HG02642 (cell line): ENCODE measurements around the gene CD44.

Experiments
- ATAC-seq: cut with Tn5 transposase; IDR thresholded peaks from one replicate; pipeline ENCODE4 v1.9.1; 2021; ENCODE audit warnings: mild to moderate bottlenecking; ENCODE audit not compliant: unreplicated experiment, poor library complexity

CD44 gene

DNA sequence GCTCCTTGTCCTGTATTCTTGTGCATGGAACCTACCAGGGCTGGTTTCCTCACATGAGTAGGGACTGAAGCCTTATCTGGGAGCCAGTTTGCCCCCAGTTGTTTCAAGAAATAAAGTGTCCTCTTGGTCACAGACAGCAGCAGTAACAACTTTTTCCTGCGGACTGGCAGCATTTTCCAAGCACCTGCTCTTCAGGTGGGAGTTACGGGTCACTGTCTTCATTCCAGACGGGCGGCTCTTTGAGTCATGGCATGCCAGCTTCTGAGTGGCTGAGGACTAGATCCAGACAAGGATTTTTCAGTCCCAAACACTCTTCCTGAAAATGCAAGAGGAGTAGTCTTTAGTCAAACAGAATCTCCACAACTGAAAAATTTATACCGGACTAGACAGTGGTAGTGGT lies 2.7 kb upstream of the CD44 start:
- no peak for ATAC-seq

DNA sequence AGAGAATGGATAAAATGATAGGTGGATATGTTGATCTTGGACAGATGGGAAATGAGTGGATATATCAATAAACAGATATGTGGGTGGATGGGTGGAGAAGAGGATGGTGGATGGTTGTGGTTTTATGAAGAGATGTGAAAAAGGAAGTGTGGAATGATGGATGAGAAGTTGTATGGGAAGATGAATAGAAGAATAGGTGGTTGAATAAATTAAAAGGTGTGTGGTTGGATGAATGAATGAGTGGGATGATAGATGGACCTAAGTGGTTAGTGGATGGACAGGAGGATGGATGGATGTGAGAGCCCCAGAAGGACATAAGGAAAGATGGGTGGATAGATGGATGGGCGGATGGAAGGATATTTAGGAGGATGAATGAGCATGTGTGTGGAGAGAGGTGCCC lies 913 bp upstream of the CD44 start:
- no peak for ATAC-seq

DNA sequence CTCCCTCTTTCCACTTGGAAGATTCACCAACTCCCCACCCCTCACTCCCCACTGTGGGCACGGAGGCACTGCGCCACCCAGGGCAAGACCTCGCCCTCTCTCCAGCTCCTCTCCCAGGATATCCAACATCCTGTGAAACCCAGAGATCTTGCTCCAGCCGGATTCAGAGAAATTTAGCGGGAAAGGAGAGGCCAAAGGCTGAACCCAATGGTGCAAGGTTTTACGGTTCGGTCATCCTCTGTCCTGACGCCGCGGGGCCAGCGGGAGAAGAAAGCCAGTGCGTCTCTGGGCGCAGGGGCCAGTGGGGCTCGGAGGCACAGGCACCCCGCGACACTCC lies 397 bp upstream of the CD44 start:
- ATAC-seq: no peak

DNA sequence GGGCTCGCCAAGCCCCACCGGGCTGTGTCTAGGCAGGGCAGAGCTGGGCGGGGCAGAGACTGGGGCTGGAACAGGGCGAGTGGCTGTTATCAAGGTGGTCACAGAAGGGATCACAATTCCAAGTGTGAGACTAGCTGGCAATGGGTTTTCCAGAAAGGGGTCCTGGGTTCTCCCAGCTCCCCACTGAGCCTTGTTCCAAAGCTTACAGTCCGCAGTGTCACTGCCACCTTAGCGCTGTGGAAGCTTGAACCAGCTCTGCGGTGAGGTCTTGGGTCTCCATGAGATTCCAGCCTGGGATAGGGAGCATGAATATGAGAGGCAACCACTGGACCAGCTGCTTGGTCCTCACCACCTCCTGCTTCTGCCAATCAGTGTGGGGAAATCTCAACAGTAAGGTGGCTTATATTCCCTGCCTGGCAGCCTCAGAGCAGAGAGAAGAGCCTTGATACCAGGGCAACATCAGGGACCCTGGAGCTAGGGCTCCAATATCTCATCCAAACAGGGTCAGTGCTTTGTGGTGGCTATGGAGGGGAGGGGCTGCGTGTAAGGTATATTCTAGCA lies 831 bp downstream of the CD44 start:
- no peak for ATAC-seq

DNA sequence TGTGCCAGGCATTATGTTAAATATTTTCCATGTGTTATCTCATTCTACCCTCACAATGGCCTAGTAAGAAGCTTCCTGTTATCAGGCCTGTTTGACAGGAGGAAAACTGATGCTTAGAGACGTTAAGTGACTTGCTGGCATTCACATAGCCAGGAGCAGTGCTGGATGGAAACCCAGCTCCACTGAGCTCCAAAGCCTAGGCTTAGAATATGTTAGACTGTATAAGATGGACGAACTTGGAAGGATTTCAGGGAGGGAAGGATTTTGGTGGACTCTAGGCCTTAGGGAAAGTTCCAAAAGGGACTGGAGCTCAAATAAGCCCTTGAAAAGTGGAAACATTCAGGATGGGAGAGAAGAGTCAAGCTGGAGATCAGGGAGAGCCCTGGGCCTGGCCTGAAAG lies 2.1 kb downstream of the CD44 start:
- no peak for ATAC-seq

DNA sequence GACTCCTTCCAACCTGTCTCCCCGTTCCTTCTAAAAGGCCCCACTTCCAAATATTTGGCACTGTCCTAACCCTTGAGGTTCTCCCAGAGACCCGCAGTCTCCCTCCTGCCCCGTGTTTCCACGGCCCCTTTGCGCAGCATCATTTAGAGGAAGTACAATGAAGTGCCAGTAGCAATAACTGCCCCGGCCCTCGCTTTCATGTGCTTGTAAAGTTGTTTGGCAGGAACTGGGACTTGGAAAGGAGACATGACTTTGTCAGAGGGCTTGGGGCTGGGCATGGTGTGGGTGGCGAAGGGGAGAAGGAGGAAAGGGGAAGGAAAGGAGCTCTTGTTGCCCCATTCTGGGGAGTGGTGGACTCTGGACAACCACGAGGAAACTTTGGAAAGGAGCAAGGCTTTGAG lies 2.6 kb downstream of the CD44 start:
- ATAC-seq: no peak

DNA sequence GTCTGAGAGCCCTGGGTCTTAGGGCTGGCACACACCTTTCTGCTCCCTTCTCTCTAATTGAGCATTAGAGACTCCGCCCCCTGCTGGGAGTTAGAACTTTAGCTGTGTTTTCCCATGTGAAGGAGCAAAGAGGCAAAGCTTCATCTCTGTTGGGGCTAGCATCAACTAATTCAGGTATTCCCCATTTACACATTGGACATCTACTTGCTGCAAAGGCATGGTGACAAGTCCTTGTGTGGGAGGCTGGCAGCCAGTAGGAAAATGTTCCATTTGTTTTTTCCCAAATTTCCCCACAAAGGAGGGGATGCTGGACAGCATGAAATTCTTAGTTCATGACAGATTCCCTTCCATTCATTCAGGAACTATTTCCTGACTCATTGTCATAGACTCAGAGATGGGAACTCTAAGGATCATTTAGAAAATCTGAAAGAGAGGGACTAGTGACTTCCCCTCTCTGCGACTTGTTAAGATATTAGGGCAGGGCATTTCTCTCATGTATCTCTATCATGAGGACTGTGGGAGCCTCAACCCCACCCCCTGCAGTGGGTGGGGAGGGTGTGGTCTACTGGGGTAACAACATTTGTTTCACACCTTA lies 3.6 kb downstream of the CD44 start:
- ATAC-seq: no peak

DNA sequence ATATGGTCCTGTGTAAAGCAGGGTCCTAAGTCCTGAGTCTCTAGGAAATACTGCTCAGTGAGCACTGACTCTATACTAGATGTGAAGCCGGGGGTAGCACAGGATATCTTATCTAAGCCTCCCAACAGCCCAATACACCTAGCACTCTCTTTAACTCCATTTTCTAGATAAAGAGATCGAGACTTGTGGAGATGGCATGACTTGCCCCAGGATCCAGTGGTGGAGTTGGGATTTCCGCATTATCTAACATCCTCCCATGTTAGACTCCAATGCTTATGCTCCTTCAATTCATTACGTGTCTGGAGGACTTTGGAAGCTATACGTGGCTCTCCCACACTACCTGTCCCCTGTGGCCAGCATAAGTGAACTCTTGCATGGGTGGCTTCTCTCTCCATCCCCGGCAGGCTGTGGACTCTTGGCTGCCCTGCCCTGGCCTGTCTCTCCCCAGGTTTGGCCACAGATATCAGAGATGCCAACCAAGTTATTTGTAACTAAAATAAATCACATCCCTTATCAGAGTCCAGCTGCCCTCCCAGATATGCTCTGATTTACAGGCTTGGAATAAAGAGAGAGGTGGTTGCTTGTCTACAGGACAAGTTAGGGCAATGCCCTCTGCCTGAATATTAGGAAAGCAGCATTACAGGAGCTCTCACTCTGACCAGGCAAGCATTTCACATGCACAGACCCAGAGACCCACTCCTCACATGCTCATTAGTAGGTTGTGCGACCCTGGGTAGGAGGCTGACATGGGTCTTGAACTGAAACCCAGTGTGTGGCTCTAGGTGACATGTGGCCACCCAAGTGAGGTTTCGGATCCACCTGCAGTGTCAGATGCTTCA lies 4.5 kb downstream of the CD44 start:
- ATAC-seq: no peak

DNA sequence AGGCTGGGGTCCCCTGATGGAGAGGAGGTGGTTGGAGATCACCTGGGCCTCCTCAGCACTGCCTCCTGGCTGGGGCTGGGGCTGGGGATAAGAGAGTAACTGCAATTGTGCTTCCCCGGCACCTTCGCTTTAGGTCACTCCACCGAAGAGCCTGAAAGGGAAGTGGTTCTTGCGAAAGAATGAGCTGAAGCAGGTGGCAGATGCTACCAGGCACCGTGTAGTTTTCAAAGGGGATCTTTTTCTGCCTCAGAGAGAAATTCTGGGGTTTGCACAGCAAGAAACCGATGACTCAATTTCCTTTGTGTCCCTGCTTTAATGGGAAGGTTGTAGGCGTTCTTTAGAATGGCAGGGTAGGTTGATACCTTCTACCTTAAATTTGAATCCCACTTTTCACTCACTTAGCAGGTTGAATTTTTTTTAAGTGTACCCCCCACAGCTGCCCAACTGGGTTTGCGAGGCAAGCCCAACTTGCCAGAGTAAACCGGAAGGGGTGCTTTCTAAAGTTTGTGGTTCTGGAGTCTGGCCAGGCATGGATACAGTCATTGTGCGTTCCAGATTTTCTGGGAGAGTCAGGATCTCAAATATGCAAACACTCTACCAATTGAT lies 5.3 kb downstream of the CD44 start:
- ATAC-seq: peak; percentile 56

DNA sequence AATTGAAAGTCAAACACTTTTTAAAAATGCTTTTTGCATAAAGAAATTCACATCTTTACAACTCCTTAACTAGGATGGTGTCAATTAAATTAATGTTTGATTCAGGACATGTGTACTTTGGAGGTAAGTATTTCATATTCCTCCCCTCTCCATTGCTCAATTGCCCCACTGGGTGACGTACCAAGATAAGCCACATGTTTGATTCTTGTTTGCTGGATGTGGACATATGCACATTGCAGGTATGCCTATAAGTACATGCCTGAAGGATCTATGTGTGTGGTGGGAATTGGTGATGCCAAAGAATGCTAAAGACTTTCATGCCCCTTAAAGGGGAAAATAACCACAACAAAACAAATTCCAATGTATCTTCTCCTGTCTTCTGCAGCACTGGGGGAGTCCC lies 5.8 kb downstream of the CD44 start:
- no peak for ATAC-seq

DNA sequence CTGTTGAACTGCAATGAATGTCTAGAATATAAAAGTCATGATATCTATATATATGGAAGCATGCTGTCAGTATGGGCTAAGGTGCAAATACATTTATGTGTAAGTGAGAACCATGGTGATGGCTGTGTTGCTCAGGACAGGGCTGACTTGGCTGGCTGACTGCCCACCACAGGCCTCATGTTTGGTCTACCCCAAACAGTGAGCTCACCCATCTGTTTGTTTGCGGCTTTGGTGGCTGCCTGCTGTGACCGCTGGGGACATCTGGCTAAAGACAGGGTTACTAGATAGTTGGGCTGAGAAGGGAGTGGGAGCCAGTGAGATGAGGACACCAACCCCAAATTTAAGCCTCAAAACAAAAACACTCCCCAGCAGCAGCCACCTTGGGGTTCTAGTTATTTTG lies 6.3 kb downstream of the CD44 start:
- ATAC-seq: peak; percentile 48

DNA sequence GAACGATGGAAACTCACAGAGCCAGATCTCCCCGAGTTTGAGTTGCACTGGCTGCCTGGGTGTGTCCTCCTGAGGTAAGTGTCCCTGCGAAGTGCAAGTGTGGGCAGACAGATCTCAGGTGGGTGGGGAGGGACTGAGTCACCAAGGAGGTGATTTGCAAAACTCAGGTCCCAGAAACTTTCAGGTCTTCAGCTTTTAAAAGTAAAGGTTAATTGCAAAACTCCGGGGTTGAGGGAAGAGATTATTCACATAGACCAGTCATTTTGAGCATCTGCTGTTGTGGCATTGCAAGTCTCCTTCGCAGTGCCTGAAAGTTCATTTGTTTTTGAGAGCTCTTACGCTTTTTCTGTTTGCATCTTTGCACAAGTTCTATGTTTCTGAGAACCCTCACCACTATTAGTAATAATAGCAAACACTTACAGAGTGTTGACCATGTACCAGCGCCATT lies 7.1 kb downstream of the CD44 start:
- peak; percentile 42 for ATAC-seq

DNA sequence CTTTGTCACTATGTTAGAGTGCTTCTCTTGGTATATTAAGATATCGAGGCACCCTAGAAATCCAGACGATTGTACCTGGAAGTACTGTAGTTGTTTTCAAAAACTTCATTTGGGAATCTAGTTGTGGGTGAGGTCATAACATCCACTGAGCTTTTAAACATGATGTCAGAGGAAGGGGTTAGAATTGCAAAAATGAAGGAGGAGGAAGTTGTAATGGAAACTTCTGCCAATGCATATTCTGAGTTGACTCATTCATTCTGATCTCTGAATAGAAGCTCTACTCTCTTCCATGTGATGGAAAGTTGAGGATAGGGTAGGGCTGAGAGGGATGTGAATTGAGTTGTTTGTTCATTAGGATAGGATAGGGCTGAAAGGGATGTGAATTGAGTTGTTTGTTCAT lies 7.7 kb downstream of the CD44 start:
- no peak for ATAC-seq

DNA sequence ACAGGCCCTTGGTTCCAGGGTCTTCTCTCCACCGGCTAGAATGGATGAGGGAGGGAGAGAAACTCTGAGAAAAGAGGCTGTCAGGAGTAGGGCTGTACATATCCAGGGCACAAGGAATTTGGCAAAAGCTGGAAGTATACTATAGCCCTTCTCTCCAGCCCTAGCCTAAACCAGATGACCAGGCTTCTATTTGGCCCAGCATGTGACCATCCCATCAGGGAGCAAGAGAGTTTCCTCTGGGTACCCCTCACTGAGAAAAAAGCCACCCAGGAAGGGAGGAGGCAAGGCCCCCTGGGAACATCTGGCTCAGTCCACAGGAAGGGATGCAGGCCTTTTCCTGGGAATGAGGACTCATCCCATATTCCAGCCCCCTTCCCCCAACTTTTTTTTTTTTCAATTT lies 8.3 kb downstream of the CD44 start:
- no peak for ATAC-seq

DNA sequence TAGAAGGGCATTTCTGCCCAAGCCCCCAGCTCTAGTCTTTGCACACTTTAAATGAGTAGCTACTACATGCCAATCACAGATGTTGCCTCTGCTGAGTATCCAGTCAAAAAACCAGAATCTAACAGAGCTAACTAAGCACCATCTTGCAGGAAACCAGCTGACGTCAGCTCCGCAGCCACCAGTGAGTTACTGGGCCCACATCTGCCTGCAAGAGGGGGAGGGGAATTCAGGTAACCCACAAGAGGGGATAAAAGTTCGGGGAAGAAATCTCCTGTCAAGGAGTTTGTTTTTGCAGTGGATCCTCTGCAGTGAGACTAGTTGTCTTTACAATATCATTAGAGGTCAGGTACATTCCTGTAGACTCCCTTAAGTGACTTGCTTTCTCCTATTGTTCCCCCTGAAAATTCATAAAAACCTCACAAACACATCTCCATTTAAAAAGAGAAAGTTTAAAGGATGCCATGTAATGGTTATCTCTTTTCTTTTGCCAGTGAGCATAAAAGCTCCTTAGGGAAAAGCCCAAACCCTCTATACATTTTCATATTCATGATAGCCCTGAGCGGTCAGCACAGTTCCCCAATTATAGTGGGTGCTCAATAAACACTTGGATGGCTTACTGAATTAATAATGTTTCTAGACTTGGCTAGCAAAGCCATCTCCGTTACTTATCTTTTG lies 9.3 kb downstream of the CD44 start:
- no peak for ATAC-seq

DNA sequence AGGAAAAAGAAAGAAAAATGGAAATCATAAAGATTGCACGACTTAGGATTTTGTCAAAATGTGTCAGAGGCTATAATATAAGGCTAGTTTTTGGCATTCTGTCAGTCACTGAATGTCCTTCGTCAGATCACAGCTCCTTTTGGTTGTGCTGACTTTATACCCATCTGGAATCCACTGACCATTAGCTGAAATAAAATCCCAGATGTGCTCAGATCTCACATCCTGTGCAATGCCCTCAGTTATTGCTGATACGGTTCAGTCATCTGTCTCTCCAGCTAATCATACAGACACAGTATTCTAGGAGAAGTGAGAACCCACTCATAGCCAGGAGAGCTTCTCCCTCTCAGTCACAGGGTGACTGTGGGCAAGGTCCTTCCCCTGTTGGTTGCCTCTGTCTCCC lies 11.5 kb downstream of the CD44 start:
- ATAC-seq: no peak

DNA sequence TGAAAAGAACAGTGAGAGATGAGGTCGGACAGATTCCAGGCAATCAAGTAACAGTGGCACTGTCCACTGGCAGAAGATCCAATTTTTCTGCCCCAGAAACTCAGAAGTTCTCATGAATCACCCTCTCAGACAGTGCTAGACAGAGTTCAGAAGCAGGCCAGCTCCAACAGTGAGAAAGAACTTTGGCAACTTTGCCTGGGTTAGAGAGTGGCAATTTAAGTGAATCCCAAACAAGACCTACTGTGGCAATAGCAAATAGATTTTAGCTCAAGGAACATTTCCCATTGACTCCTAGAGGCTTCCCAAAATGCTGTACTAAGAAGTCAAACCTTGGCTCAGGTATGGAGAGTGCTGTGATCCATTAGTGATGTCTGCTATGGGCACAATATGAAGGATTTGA lies 12.3 kb downstream of the CD44 start:
- no peak for ATAC-seq

DNA sequence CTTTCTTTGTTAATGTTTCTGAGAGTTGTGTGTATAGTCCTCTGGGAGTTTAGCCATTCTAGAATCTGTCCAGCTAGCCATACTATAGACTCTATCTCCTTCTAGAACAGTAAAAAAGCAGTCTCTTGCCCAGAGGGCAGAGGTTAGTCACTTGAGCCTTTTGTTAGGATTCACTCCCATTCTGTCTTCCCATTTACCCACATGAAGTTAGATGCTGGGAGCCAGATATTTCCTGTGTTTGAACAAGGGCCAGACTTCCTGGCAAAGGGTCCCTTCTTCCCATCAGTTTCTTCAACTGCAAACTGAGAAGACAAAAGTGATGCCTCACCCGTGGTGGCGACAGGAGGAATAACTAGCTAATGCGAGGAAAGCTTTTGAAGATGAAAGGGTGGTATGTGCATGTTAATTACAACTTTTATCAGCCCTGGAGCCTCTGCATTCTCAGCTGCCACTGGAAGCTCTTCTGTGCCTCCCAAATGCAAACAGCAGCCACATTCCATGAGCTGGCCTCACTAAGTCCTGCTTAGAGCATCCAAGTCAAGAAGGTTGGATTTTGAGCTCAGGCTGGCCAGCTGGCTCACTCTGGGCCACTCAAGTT lies 12.8 kb downstream of the CD44 start:
- ATAC-seq: no peak

DNA sequence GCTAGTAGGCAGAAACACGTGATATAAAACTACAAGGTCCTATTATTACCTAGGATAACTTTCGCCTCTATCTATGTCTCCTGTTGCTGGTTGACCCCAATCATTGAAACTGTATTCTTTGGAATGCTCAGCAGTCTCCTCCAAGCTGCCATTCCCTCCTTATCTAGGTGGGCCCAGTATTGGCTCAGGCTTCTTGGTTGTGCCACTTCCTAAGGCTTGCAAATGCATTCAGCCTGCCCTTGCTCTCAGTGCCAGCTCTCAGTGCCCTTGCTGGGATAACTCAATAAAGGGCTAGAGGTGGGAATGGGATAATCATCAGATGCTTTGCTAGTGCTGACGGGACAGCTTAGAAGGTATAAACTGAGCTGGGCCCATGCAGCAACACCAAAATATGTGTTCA lies 13.6 kb downstream of the CD44 start:
- ATAC-seq: no peak

DNA sequence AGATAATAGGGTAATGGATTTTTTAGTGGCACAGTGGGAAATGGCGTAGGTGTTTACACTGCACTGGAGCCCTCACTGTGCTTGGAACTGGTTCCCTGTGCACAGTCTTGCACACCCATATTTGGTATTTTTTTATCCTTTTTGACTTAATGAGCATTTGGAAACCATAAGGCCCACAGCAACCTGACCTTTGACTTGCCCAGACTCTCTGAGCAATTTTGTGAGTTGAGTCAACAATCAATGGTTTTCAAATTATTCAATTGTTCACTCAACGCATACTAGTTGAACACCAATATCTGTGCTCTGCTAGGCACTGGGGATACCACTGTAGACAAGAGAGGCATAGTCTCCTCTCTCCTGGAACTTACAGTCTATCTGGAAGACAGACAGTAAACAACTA lies 14.3 kb downstream of the CD44 start:
- no peak for ATAC-seq

DNA sequence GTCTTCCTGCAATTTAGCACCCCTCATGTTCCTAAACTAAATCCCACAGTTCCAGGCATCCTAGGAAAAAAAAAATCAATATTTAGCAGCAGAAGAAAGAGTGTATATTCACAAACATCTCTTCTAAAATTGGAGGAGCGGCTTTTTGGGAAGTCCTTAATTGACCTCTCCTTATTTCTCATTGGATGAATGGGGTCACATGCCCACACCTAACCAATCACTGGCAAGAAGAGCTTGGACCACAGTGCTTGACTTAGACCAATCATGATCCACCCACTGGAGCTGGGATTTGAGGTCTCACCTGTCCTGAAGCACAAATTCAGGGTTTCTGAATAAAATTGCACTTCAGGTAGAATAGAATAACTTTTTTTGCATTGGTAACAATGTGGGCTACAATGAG lies 16.0 kb downstream of the CD44 start:
- no peak for ATAC-seq
